ENCODE data around the gene CBLL2.

DNA sequence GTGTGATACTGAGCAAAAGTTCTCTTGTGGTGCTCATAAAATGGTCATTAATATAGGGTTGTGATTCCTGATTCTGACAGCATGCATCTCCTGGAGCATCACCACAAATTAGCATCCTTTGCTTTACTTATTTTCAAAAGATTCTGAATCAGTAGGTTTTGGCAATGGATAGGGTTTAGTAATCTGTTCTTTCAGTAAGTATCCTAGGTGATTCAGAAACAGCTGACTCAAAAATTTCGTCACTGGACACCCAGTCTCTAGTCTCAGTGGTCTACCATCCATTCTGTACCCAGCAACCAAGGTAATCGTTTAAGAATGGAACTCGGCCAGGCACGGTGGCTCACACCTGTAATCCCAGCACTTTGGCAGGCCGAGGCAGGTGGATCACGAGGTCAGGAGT, 4.1 kb downstream of the CBLL2 start:
- TF ChIP-seq, protein P1, sequence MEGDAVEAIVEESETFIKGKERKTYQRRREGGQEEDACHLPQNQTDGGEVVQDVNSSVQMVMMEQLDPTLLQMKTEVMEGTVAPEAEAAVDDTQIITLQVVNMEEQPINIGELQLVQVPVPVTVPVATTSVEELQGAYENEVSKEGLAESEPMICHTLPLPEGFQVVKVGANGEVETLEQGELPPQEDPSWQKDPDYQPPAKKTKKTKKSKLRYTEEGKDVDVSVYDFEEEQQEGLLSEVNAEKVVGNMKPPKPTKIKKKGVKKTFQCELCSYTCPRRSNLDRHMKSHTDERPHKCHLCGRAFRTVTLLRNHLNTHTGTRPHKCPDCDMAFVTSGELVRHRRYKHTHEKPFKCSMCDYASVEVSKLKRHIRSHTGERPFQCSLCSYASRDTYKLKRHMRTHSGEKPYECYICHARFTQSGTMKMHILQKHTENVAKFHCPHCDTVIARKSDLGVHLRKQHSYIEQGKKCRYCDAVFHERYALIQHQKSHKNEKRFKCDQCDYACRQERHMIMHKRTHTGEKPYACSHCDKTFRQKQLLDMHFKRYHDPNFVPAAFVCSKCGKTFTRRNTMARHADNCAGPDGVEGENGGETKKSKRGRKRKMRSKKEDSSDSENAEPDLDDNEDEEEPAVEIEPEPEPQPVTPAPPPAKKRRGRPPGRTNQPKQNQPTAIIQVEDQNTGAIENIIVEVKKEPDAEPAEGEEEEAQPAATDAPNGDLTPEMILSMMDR (IDR thresholded peaks at IDR 0.05; ENCODE audit: insufficient read depth, low read length, poor library complexity, severe bottlenecking): no peak
- no peak for TF ChIP-seq EZH2phosphoT487 (conservative IDR thresholded peaks at IDR 0.05; ENCODE audit: low read length)

All from SU-DHL-6 (cell line).